Testis (tissue), 3 donors: ENCODE results near the gene SFTPA2. TPM values are rescaled to one million over a fixed set of nuclear protein-coding genes. Genes with fewer than 3 reads are reported as not detected.
"Not testable (repeated sequence)": the region's sequence is repeated elsewhere in the genome, so short reads cannot be mapped to it uniquely, and the experiment has no call there.

Experiments used
- DNase-seq: peaks from one replicate; pipeline ENCODE4 v3.0.0-alpha.2; 2019
- H3K27ac ChIP-seq, 2 donors: fragments of 200-600 bp; sonication (generic); one replicate each; pipeline ENCODE4 v1.5.1; 2019
- H3K27me3 ChIP-seq: fragments of 200-600 bp; sonication (generic); one replicate; pipeline ENCODE4 v1.5.1; 2019
- H3K36me3 ChIP-seq: fragments of 200-600 bp; sonication (generic); one replicate; pipeline ENCODE4 v1.5.1; 2017; ENCODE audit warnings: low read depth; ENCODE audit errors: missing control alignments
- H3K4me1 ChIP-seq: fragments of 200-600 bp; sonication (generic); one replicate; pipeline ENCODE4 v1.5.1; 2019
- H3K4me3 ChIP-seq, 2 donors: fragments of 200-600 bp; sonication (generic); one replicate each; pipeline ENCODE4 v1.5.1; 2017 to 2019
- H3K9me3 ChIP-seq: fragments of 200-600 bp; sonication (generic); one replicate; pipeline ENCODE4 v1.5.1; 2017
- CTCF ChIP-seq, 3 experiments: fragments of 450-650 bp in 2 of 3; fragments of 200-600 bp in 1 of 3; sonication (generic) in 1 of 3; IDR thresholded peaks; one replicate each; pipeline ENCODE4 v1.5.1; 2016 to 2019; ENCODE audit warnings: antibody characterized with exemption in 3 of 3, mild to moderate bottlenecking in 2 of 3, moderate library complexity in 1 of 3
- POLR2A ChIP-seq: fragments of 450-650 bp; IDR thresholded peaks from one replicate; pipeline ENCODE4 v1.6.1; 2017; ENCODE audit warnings: antibody characterized with exemption, mild to moderate bottlenecking, moderate library complexity
- WGBS, 2 donors: methylation state at CpG; one replicate each; pipeline ENCODE4 v1.1.5; 2018; 5-methylcytosine and 5-hydroxymethylcytosine counted together
- intact Hi-C: fragments of 100-400 bp; cut with DNase I; formaldehyde crosslinking; loops from one replicate; pipeline ENCODE4 v1.15.1; 2023; ENCODE audit warnings: low total_unique reads
- polyA plus RNA-seq: library from polyadenylated mRNA; stranded (reverse); fragments of 350-450 nt; fragmentation: Illumina TruSeq; extraction: RNeasy Lipid Tissue Mini Kit (QIAGEN cat#74804); gene quantifications from one replicate; pipeline ENCODE4 v1.2.3, GENCODE V29; 2014; ENCODE audit warnings: low read depth, low replicate concordance; ENCODE audit not compliant: insufficient read depth
- total RNA-seq, 2 donors: library from RNA; depleted of rRNA; stranded (reverse); fragments of >200 nt; gene quantifications; one replicate each; pipeline ENCODE4 v1.2.3, GENCODE V29; 2016

SFTPA2 gene
- total and polyA plus RNA-seq, 3 donors from 2014 or later = 0.31 TPM; not detected in 2

- Histone ChIP-seq H3K4me3 (no peak overlapping the region), H3K36me3 (no peaks in the 10 kb centered on the region), H3K27me3 (no peaks in the 10 kb centered on the region), H3K27ac (no peak overlapping the region), H3K4me1 (no peaks in the 10 kb centered on the region), H3K9me3 (no peaks in the 10 kb centered on the region)
- intact Hi-C loops = no loop called here
- no peak for DNase-seq
- TF ChIP-seq POLR2A (no peak), CTCF (IDR thresholded peaks at IDR 0.05) (no peak)
- WGBS, 2 donors = 57 to 100% methylated on average over 1 to 2 of the region's 2 CpGs
These were observed 42.7 kb upstream of the SFTPA2 start for GRCh38 chr10:79602953-79603352.

- H3K36me3 ChIP-seq = no peaks in the 10 kb centered on the region
- H3K4me1 ChIP-seq = no peaks in the 10 kb centered on the region
- WGBS, 2 donors = 50 to 56% methylated on average over 1 of the region's 1 CpG
- H3K27ac ChIP-seq = no peak overlapping the region
- no peaks in the 10 kb centered on the region for H3K9me3 ChIP-seq
- no peak for DNase-seq
- intact Hi-C loops = no loop called here
- no peak for TF ChIP-seq CTCF (IDR thresholded peaks at IDR 0.05)
- no peak for TF ChIP-seq POLR2A
- no peak overlapping the region for H3K4me3 ChIP-seq
- no peaks in the 10 kb centered on the region for H3K27me3 ChIP-seq
These were observed 41.7 kb upstream of the SFTPA2 start for GRCh38 chr10:79601939-79602338.

DNA sequence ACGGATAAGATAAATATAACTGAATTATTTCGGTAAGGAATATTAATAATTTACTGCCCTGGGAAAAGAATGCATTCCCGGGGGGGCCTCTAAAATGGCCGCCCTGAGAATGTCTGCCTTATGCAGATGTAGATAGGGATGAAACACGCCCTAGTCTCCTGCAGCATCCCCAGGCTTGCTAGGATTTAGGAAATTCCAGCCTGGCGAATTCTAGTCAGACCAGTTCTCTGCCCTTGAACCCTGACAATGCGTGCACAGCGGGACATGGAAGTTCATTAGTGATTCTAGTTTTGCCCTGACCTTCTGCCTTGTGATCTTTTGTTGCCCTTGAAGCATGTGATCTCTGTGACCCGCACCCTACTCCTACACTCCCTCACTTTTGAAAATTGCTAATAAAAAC, 39.4 kb upstream of the SFTPA2 start:
- H3K4me1 ChIP-seq, H3K27ac ChIP-seq, H3K36me3 ChIP-seq, DNase-seq, H3K9me3 ChIP-seq, intact Hi-C loops, H3K4me3 ChIP-seq, H3K27me3 ChIP-seq: not testable (repeated sequence)
- WGBS, 2 donors = 77% methylated on average over 9 of the region's 9 CpGs

DNA sequence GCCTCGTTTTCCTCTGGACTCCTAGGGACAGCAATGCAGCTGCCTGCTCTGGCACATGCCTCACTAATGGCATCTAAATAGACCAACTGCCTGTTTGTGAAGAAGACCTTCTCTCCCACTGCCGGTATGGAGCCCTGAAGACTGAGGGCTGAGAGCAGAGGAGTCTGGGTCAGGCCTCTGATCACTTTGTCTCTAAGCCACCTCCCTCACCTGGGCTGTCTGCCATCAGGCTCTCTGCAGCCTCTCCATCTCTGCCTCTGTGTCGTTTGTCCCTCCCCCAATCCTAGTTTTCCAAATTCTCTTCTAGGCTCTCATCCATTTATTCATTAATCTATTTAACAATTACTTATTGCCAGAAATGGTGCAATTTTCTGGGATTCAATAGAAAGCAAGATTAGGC, 35.3 kb upstream of the SFTPA2 start:
- no peak for DNase-seq
- WGBS, 2 donors = 26 to 44% methylated on average over 3 of the region's 3 CpGs
- H3K36me3 ChIP-seq = no peaks in the 10 kb centered on the region
- H3K4me3 ChIP-seq = no peak overlapping the region
- intact Hi-C loops = no loop called here
- H3K9me3 ChIP-seq = no peaks in the 10 kb centered on the region
- TF ChIP-seq CTCF (IDR thresholded peaks at IDR 0.05) (no peak), POLR2A (no peak)
- H3K27ac ChIP-seq = no peak overlapping the region
- H3K27me3 ChIP-seq = no peaks in the 10 kb centered on the region
- no peaks in the 10 kb centered on the region for H3K4me1 ChIP-seq

DNA sequence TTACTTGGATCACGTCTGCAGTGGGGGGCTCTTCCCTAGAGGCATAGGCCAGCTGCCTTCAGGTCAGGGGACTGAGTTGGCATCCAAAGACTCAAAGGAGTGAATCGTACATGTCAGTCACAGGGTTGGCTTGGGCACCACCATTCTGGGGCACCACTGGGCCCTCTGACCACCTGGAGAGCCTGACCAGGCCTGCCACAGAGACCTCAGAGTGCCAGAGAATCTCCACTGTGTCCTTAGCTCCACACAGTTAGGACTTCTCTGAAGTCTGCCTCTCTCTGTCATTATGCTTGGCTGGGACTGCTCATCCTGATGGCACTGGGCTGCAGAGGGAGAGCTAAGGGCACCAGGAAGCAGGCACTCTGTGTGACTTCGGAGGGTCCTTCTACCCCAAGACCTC, 34.4 kb upstream of the SFTPA2 start:
- H3K36me3 ChIP-seq, intact Hi-C loops, H3K27me3 ChIP-seq, H3K4me1 ChIP-seq, DNase-seq, H3K27ac ChIP-seq, H3K4me3 ChIP-seq, H3K9me3 ChIP-seq: not testable (repeated sequence)
- 79 to 84% methylated on average over 3 of the region's 3 CpGs for WGBS, 2 donors

DNA sequence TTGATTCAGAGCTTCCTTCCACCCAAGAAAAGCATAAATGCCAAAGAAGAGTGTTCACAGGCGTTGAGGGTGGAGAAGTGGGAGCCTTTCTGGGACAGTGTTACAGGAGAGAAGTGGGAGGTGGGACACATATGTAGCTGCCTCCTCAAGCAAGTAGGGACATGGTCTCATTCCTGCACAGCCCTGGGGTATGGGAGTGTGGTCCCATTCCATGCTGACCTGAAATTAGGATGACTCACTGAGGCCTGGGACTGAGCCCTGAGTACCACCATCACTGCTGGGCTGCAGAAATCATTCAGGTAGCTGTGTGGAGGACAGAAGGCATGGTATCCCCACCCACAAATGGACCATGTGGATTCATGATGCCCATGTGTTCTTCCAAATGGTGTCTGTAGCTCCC, 33.2 kb upstream of the SFTPA2 start:
- H3K27ac ChIP-seq = no peak overlapping the region
- no peaks in the 10 kb centered on the region for H3K36me3 ChIP-seq
- TF ChIP-seq POLR2A (no peak), CTCF (IDR thresholded peaks at IDR 0.05) (no peak)
- H3K4me3 ChIP-seq = no peak overlapping the region
- H3K4me1 ChIP-seq = no peaks in the 10 kb centered on the region
- 80 to 92% methylated on average over 1 of the region's 1 CpG for WGBS, 2 donors
- no peaks in the 10 kb centered on the region for H3K9me3 ChIP-seq
- intact Hi-C loops = no loop called here
- DNase-seq = no peak
- H3K27me3 ChIP-seq = no peaks in the 10 kb centered on the region
